ENCODE results near the gene CCDC148.
A peak's percentile ranks its signal among the peaks of the same experiment; 100 is the strongest.

CCDC148 gene

GRCh38 chr2:158194229-158194628, 262.3 kb downstream of the CCDC148 start:
- Histone ChIP-seq H2AFZ (ENCODE audit: low read depth, low read length, severe bottlenecking) (no peak overlapping the region), H3K4me3 (ENCODE audit: insufficient read depth, low read length, poor library complexity, severe bottlenecking) (no peak overlapping the region)

GRCh38 chr2:158192515-158193443, 263.8 kb downstream of the CCDC148 start:
- H3K79me2 ChIP-seq (ENCODE audit: insufficient read depth, low read length), result no peaks in the 10 kb centered on the region
- H3K9me3 ChIP-seq (ENCODE audit: insufficient read depth, low read length), result no peaks in the 10 kb centered on the region
- H3K9ac ChIP-seq (ENCODE audit: low read length), result no peak overlapping the region
- no peak overlapping the region for H3K4me2 ChIP-seq (ENCODE audit: low read depth, low read length, poor library complexity, severe bottlenecking)
- no peaks in the 10 kb centered on the region for H3K27me3 ChIP-seq (ENCODE audit: low read length)
- no peak overlapping the region for H3K27ac ChIP-seq (ENCODE audit: low read depth, low read length)
- no peak for TF ChIP-seq CTCF (IDR thresholded peaks at IDR 0.05; ENCODE audit: insufficient read depth, low read length, poor library complexity, severe bottlenecking)
- no peak for TF ChIP-seq EZH2phosphoT487 (conservative IDR thresholded peaks at IDR 0.05; ENCODE audit: low read length)
- no peak overlapping the region for H3K4me3 ChIP-seq (ENCODE audit: insufficient read depth, low read length, poor library complexity, severe bottlenecking)
- no peaks in the 10 kb centered on the region for H3F3A ChIP-seq (ENCODE audit: insufficient read depth)
- no peaks in the 10 kb centered on the region for H3K36me3 ChIP-seq (ENCODE audit: low read length)
- H4K20me1 ChIP-seq (ENCODE audit: low read depth, low read length), result no peaks in the 10 kb centered on the region
- no peaks in the 10 kb centered on the region for H3K9me2 ChIP-seq (replicated peaks; ENCODE audit: insufficient read depth, low read length)
- no peak overlapping the region for H2AFZ ChIP-seq (ENCODE audit: low read depth, low read length, severe bottlenecking)

More at GRCh38 chr2:158194229-158194628, 262.3 kb downstream of the CCDC148 start:
- H4K20me1 ChIP-seq (ENCODE audit: low read depth, low read length), result no peaks in the 10 kb centered on the region
- H3F3A ChIP-seq (ENCODE audit: insufficient read depth), result no peaks in the 10 kb centered on the region
- H3K9me3 ChIP-seq (ENCODE audit: insufficient read depth, low read length), result no peaks in the 10 kb centered on the region
- H3K79me2 ChIP-seq (ENCODE audit: insufficient read depth, low read length), result no peaks in the 10 kb centered on the region
- no peaks in the 10 kb centered on the region for H3K27me3 ChIP-seq (ENCODE audit: low read length)
- H3K36me3 ChIP-seq (ENCODE audit: low read length), result no peaks in the 10 kb centered on the region
- H3K4me2 ChIP-seq (ENCODE audit: low read depth, low read length, poor library complexity, severe bottlenecking), result no peak overlapping the region
- H3K9me2 ChIP-seq (replicated peaks; ENCODE audit: insufficient read depth, low read length), result no peaks in the 10 kb centered on the region
- H3K27ac ChIP-seq (ENCODE audit: low read depth, low read length), result no peak overlapping the region
- H3K9ac ChIP-seq (ENCODE audit: low read length), result no peak overlapping the region
- TF ChIP-seq EZH2phosphoT487 (conservative IDR thresholded peaks at IDR 0.05; ENCODE audit: low read length) (no peak), CTCF (IDR thresholded peaks at IDR 0.05; ENCODE audit: insufficient read depth, low read length, poor library complexity, severe bottlenecking) (no peak)

DNA sequence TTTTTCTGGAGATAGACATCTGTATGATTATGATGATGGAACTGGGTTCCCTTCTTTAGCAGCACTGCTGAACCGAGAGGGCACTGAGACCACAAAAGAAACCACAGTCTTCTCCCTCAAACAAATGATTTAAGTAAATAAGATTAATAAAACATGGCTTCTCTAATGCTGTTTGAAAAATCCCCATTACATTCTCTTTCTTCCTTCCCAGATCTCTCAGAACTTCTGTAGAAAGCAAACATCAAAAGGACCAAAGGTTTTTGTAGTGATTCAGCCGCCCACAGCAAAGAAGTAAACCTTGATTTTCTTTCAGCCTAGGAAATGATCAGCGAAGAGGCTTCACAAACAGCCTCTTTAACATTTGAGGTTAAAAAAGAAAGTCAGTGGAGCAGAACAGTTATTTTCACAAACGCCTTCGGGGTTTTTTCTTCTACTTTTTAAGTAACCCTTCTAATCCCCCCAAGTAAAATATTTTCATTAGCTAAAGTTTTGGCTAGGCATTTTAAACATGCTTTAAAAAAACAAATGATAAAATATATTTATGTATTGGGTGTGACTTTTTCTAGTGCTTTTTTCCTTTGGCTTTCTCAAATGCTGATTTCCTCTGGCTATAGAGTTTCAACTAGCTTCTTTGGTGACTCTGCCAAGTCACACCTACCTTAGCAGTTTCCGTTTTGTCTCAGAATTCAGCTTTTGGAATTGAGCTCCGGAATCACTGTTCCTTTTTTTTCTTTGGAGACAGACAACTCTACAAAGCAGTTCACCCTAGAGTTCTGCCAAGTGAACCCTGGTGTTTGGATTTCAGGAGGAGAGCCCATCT, 265.3 kb downstream of the CCDC148 start:
- Histone ChIP-seq H3K27ac (ENCODE audit: low read depth, low read length) (no peak overlapping the region), H4K20me1 (ENCODE audit: low read depth, low read length) (no peaks in the 10 kb centered on the region), H3K27me3 (ENCODE audit: low read length) (no peaks in the 10 kb centered on the region), H3K36me3 (ENCODE audit: low read length) (no peaks in the 10 kb centered on the region), H2AFZ (ENCODE audit: low read depth, low read length, severe bottlenecking) (no peak overlapping the region), H3K9ac (ENCODE audit: low read length) (no peak overlapping the region), H3K4me2 (ENCODE audit: low read depth, low read length, poor library complexity, severe bottlenecking) (peak overlapping the region; percentile 18), H3K9me2 (replicated peaks; ENCODE audit: insufficient read depth, low read length) (no peaks in the 10 kb centered on the region), H3F3A (ENCODE audit: insufficient read depth) (no peaks in the 10 kb centered on the region), H3K9me3 (ENCODE audit: insufficient read depth, low read length) (no peaks in the 10 kb centered on the region), H3K4me3 (ENCODE audit: insufficient read depth, low read length, poor library complexity, severe bottlenecking) (no peak overlapping the region), H3K79me2 (ENCODE audit: insufficient read depth, low read length) (no peaks in the 10 kb centered on the region)
- TF ChIP-seq EZH2phosphoT487 (conservative IDR thresholded peaks at IDR 0.05; ENCODE audit: low read length) (no peak), CTCF (IDR thresholded peaks at IDR 0.05; ENCODE audit: insufficient read depth, low read length, poor library complexity, severe bottlenecking) (no peak)
